RPMI7951 (cell line): ENCODE measurements around the gene BMF. TPM values are rescaled to one million over a fixed set of nuclear protein-coding genes. Genes with fewer than 3 reads are reported as not detected.

Experiments used
- DNase-seq: peaks from one replicate; pipeline ENCODE4 v3.0.0-alpha.2; 2012; ENCODE audit warnings: low read depth
- total RNA-seq: library from RNA; depleted of rRNA; stranded (reverse); fragments of >200 nt; shearing (Covaris generic); gene quantifications from 2 replicates; pipeline ENCODE4 v1.2.3, GENCODE V29; 2014; rRNA removed

The BMF gene
- total RNA-seq, 1 experiment from 2014 or later = 13.8 TPM

- no peak for DNase-seq
These were observed 59.7 kb downstream of the BMF start for GRCh38 chr15:40048926-40049475.

- no peak for DNase-seq
These were observed 60.4 kb downstream of the BMF start for GRCh38 chr15:40048211-40048792.

DNA sequence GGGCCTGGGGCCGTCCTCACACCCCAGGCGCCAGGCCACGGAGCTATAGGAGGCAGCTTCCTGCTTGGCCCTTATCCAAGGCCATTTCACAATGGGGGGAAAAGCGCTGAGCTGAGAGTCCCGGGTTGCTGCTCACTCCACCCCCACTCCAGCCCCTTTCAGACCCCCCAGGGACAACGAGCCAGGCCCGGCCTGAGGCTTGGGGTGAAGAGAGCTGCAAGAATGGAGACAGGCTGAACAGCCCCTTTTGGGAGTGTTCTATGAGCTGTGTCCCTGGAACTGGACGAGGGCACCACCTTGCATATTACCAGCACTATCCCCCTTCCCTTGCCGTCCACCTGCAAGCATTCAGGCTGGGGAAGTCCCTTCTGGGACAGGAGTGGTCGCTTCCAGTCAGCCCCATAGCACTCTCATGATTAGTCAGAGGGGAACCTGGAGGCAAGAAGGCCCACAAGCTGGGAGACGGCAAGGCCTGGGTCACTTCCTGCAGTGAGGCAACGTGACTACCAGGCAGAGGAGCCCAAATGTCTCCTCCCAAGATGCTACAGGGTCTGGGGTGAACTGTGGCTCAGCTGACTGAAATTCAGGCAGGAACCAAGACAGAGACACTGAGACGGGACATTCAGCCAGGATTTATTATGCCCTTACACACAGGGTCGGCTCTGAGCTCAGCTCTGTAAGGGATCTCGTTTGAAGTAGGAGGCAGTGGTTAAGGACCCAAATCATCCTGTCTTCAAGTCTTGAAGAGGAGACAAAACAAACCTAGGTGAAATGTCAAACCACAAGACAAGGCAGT is 61.1 kb downstream of the BMF start:
- DNase-seq = peak; percentile 90

DNA sequence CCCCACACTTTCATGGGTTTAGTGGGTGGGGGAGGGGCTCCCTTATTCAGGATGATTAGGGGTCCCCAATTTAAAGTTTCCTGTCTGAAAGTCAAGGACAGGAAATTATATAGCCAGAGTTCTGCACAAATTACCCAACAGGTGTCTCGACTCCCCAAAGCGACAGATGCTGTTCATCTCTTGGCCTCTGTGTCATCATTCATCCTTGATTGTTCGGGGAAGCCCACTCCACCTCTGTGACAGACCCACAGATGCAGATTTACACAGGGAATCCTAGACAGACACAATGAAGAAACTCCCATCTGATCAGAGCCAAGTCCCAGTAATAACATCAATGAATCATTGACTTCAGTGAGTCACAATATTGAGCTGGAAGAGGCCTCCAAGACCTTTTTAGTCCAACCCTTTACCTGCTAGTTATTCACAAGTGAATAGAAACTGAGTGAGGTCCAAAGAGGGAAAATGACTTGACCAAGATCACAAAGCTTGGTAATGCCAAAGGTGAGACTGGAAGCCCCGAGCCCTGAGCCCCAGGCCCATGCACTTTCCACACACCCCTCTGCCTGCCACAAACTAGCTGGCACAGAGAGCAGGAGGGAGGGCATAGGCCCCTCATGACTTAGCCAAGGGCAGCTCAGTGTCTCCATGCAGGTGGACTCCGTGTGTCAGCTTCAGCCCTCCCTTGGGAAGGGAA is 61.8 kb downstream of the BMF start:
- peak; percentile 87 for DNase-seq

- DNase-seq = peak; percentile 30
These were observed 63.0 kb downstream of the BMF start for GRCh38 chr15:40045572-40046217.

GRCh38 chr15:40044717-40045571 is 63.7 kb downstream of the BMF start:
- DNase-seq = peak; percentile 84

GRCh38 chr15:40043927-40044716 is 64.6 kb downstream of the BMF start:
- DNase-seq = peak; percentile 14

- no peak for DNase-seq
These were observed 65.8 kb downstream of the BMF start for GRCh38 chr15:40042791-40043320.

GRCh38 chr15:40040770-40041169 is 67.9 kb downstream of the BMF start:
- DNase-seq = no peak

- DNase-seq = no peak
These were observed 68.4 kb downstream of the BMF start for GRCh38 chr15:40040293-40040635.

- peak; percentile 95 for DNase-seq
These were observed 69.8 kb downstream of the BMF start, which contains the start of gene SRP14 for GRCh38 chr15:40038638-40039543. Gene SRP14, minus strand, starts transcription at chr15:40039181. Its CDS starts 65 bp downstream, at chr15:40039116.

DNA sequence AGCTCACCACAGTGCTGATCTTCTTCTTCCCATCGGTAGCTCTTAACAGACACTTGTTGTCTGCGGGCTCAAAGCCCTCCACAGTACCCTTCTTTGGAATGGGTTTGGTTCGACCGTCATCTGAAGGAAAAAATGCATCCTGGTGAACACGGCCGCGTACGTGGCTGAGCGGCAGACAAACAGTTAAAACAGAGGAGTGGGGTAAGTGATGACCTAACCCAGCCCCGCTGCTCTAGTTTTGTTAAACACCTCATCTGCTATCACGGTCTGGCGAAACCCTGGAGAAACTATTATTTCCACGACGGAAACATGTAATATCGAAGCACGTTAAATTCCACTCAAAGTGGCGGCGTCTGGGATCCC is 70.4 kb downstream of the BMF start:
- peak; percentile 15 for DNase-seq

Other genes starting within 250 kb of the BMF start
- 44.5 and 50.8 TPM in 2 replicates for gene GPR176, start 188.6 kb downstream of the BMF start, total RNA-seq
- gene EIF2AK4, start 174.8 kb downstream of the BMF start, total RNA-seq = 63.6 and 77.9 TPM in 2 replicates
- 404 and 461 TPM in 2 replicates for gene SRP14, start 69.7 kb downstream of the BMF start, total RNA-seq
- 108 and 126 TPM in 2 replicates for gene BUB1B, start 52.2 kb upstream of the BMF start, total RNA-seq
- 7.9 and 9.5 TPM in 2 replicates for gene PAK6, start 130.2 kb upstream of the BMF start, total RNA-seq
- gene ANKRD63, start 174.2 kb upstream of the BMF start, total RNA-seq = not detected in 2 replicates
- gene PLCB2, start 199.1 kb upstream of the BMF start, total RNA-seq = 1.4 and 1.6 TPM in 2 replicates
- gene INAFM2, start 214.8 kb upstream of the BMF start, total RNA-seq = 23.0 and 25.6 TPM in 2 replicates
- gene CCDC9B, start 232.1 kb upstream of the BMF start, total RNA-seq = 8.1 and 8.5 TPM in 2 replicates
- not detected in 2 replicates for gene PHGR1, start 242.2 kb upstream of the BMF start, total RNA-seq
- gene DISP2, start 249.3 kb upstream of the BMF start, total RNA-seq = 0.24 and 0.59 TPM in 2 replicates